SU-DHL-6 (cell line): Measurements from ENCODE around the gene RSBN1L.

Experiments used
- H2AFZ ChIP-seq: fragments of 200-600 bp; sonication (generic); 2 replicates; pipeline ENCODE4 v1.6.1; 2014; ENCODE audit warnings: low read depth, mild to moderate bottlenecking, moderate library complexity, mixed read lengths, antibody characterized with exemption, low read length; ENCODE audit not compliant: severe bottlenecking
- H3F3A ChIP-seq: fragments of 200-600 bp; shearing (Covaris generic); 2 replicates; pipeline ENCODE4 v1.6.0; 2016; ENCODE audit warnings: antibody characterized with exemption, mild to moderate bottlenecking; ENCODE audit not compliant: insufficient read depth
- H3K27ac ChIP-seq: fragments of 200-600 bp; sonication (generic); 2 replicates; pipeline ENCODE4 v1.5.1; 2016; ENCODE audit warnings: low read depth, mild to moderate bottlenecking, low read length, moderate library complexity, mixed read lengths
- H3K27me3 ChIP-seq: fragments of 200-600 bp; sonication (generic), shearing (Covaris generic); 2 replicates; pipeline ENCODE4 v1.6.0; 2014; ENCODE audit warnings: mild to moderate bottlenecking, low read length
- H3K36me3 ChIP-seq: fragments of 200-600 bp; sonication (generic); 2 replicates; pipeline ENCODE4 v1.6.1; 2014; ENCODE audit warnings: mild to moderate bottlenecking, low read length, mixed read lengths
- H3K4me2 ChIP-seq: fragments of 300-600, 200-600 bp; shearing (Covaris generic), sonication (generic); 2 replicates; pipeline ENCODE4 v1.6.0; 2014; ENCODE audit warnings: low read length, low read depth, mild to moderate bottlenecking; ENCODE audit not compliant: poor library complexity, severe bottlenecking
- H3K4me3 ChIP-seq: fragments of 200-600 bp; sonication (generic); 2 replicates; pipeline ENCODE4 v1.5.1; 2014; ENCODE audit warnings: antibody characterized with exemption, low read length, mild to moderate bottlenecking, mixed read lengths; ENCODE audit not compliant: insufficient read depth, poor library complexity, severe bottlenecking
- H3K79me2 ChIP-seq: fragments of 200-600 bp; sonication (generic); 2 replicates; pipeline ENCODE4 v1.6.1; 2014; ENCODE audit warnings: mild to moderate bottlenecking, low read length, moderate library complexity; ENCODE audit not compliant: insufficient read depth
- H3K9ac ChIP-seq: fragments of 200-600 bp; sonication (generic); 2 replicates; pipeline ENCODE4 v1.7.0; 2014; ENCODE audit warnings: mild to moderate bottlenecking, low read length
- H3K9me2 ChIP-seq: fragments of 200-600 bp; sonication (generic); replicated peaks from 2 replicates; pipeline ENCODE4 v1.6.1; 2014; ENCODE audit warnings: low read length; ENCODE audit not compliant: insufficient read depth
- H3K9me3 ChIP-seq: fragments of 200-600 bp; sonication (generic); 2 replicates; pipeline ENCODE4 v1.6.1; 2014; ENCODE audit warnings: low read length, mixed read lengths; ENCODE audit not compliant: insufficient read depth
- H4K20me1 ChIP-seq: fragments of 200-600 bp; sonication (generic); 2 replicates; pipeline ENCODE4 v1.6.1; 2014; ENCODE audit warnings: low read depth, mild to moderate bottlenecking, antibody characterized with exemption, low read length, moderate library complexity, mixed read lengths
- CTCF ChIP-seq: fragments of 200-600 bp; sonication (generic); IDR thresholded peaks from one replicate; pipeline ENCODE4 v1.5.1; 2017; ENCODE audit warnings: antibody characterized with exemption, mild to moderate bottlenecking, low read length, moderate library complexity; ENCODE audit not compliant: insufficient read depth, poor library complexity, severe bottlenecking
- EZH2phosphoT487 ChIP-seq: fragments of 200-600 bp; sonication (generic), shearing (Covaris generic); conservative IDR thresholded peaks from 2 replicates; pipeline ENCODE4 v1.6.1; 2018; ENCODE audit warnings: mild to moderate bottlenecking, antibody characterized with exemption, low read length, moderate library complexity, mixed read lengths

Gene RSBN1L

DNA sequence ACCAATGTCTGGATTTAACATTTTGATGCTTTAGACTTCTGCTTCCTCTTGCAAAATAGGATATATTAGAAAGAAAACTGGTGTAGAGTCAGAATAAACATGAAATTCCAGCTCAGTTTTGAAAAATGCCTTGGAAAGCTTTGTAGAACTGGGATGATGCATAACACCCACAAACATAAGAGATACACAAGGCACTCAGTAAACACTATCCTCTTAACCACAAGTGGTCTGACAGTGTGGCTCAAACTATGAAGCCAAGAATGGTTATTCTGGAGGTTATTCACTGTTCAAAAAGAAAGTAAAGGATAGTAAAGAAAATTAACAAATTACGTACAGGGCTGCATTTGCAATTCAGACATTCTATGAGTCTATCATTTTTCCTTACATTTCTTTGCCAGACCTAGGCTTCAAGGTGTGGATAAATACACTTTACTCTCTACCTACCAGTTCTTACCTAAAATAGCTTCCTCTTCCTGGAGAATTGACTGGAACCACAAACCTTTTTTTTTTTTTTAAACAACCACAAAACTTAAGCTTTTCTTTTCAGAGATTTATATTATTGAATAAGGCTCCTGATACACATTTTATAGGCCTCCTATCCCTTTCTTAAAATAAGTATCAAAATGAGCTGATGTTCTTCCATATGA lies 9.0 kb upstream of the RSBN1L start:
- Histone ChIP-seq H4K20me1 (no peaks in the 10 kb centered on the region), H3F3A (no peaks in the 10 kb centered on the region; the same call in 1 of the 2 replicates), H3K27me3 (no peaks in the 10 kb centered on the region), H3K4me3 (no peak overlapping the region), H3K27ac (no peak overlapping the region), H3K9ac (no peak overlapping the region), H3K79me2 (peaks cover 83% of the 10 kb centered on the region), H3K36me3 (peaks cover 10% of the 10 kb centered on the region; the same call in 1 of the 2 replicates), H3K9me2 (no peaks in the 10 kb centered on the region), H3K9me3 (no peaks in the 10 kb centered on the region), H2AFZ (no peak overlapping the region), H3K4me2 (no peak overlapping the region)
- no peak for TF ChIP-seq CTCF
- TF ChIP-seq EZH2phosphoT487, result no peak

DNA sequence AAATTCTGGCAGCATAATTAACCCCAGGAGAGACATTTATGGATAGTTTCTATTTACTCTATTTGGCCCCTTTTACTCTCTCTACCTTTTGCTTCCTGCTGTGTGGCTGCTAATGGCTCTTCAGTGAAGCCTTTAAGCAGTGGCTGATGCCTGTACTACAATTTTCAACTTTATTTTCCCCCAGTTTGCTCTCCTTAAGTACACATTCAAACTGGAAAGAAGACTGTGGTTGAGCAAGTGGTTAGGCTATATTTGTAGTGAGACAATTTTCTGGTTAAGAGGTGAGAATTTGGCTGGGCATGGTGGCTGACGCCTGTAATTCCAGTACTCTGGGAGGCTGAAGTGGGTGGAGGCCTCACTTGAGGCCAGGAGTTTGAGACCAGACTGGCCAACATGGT lies 8.5 kb upstream of the RSBN1L start:
- Histone ChIP-seq H3K4me2 (no peak overlapping the region), H3K9me2 (no peaks in the 10 kb centered on the region), H2AFZ (no peak overlapping the region), H3K27me3 (no peaks in the 10 kb centered on the region), H3K9ac (no peak overlapping the region), H3K27ac (no peak overlapping the region), H3K79me2 (peaks cover 84% of the 10 kb centered on the region), H3K36me3 (peaks cover 9% of the 10 kb centered on the region; the same call in 1 of the 2 replicates), H3F3A (no peaks in the 10 kb centered on the region; the same call in 1 of the 2 replicates), H4K20me1 (no peaks in the 10 kb centered on the region), H3K9me3 (no peaks in the 10 kb centered on the region), H3K4me3 (no peak overlapping the region)
- TF ChIP-seq CTCF (no peak), EZH2phosphoT487 (no peak)

DNA sequence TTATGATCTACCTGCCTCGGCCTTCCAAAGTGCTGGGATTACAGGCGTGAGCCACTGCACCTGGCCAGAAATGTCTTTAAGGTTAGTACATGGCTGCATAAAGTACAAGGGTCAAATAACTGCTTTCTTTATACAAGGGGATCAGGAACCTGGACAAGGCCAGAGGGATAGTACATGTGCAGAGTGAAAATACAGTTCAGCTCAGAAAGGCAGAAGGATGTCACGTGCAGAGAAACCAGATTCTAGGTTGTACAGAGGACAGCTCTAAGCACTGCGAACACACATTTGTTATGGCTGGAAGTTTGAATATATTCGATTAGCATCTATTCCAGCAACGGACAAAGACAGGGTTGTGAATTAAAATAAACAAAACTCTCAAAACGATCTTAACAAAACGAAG lies 6.0 kb upstream of the RSBN1L start:
- no peak overlapping the region for H3K4me3 ChIP-seq
- no peaks in the 10 kb centered on the region for H3K27me3 ChIP-seq
- no peaks in the 10 kb centered on the region for H3K9me2 ChIP-seq
- no peak overlapping the region for H3K9ac ChIP-seq
- peaks cover 90% of the 10 kb centered on the region for H3K79me2 ChIP-seq
- H3K27ac ChIP-seq, result no peak overlapping the region
- H3F3A ChIP-seq, result peaks cover 7% of the 10 kb centered on the region
- no peaks in the 10 kb centered on the region; the same call in 1 of the 2 replicates for H3K36me3 ChIP-seq
- H3K9me3 ChIP-seq, result no peaks in the 10 kb centered on the region
- no peak for TF ChIP-seq EZH2phosphoT487
- no peak for TF ChIP-seq CTCF
- H4K20me1 ChIP-seq, result no peaks in the 10 kb centered on the region; the same call in 1 of the 2 replicates
- no peak overlapping the region for H3K4me2 ChIP-seq
- no peak overlapping the region for H2AFZ ChIP-seq
